ENCODE results near the gene FAM83F.

FAM83F gene

GRCh38 chr22:40039482-40040115 is 44.8 kb downstream of the FAM83F start:
- DNase-seq, result no peak

GRCh38 chr22:40040927-40041326 is 46.2 kb downstream of the FAM83F start:
- no peak for DNase-seq

- DNase-seq, result no peak
Measured at GRCh38 chr22:40041366-40042137, 46.8 kb downstream of the FAM83F start.

DNA sequence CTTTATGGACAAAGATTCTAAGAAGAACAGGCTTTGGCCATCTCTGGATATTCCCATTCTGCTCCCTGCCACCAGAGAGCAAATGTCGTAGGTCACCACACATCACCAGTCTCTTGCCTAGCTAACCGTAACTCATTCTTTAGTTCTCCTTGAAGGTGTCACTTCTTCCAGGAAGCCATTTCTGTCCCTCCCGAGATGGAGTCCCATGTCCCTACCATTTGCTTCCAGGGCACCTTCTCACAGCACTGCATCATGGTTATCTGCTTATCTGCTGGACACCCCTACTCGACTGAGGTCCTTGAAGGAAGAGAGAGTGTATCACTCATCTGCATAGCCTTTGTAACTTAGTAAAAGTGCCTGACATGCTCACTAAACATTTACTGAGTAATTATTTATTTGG is 47.6 kb downstream of the FAM83F start:
- DNase-seq, result no peak

GRCh38 chr22:40043081-40043480 is 48.3 kb downstream of the FAM83F start:
- no peak for DNase-seq

- no peak for DNase-seq
Measured at GRCh38 chr22:40043793-40044101, 49.0 kb downstream of the FAM83F start.

DNA sequence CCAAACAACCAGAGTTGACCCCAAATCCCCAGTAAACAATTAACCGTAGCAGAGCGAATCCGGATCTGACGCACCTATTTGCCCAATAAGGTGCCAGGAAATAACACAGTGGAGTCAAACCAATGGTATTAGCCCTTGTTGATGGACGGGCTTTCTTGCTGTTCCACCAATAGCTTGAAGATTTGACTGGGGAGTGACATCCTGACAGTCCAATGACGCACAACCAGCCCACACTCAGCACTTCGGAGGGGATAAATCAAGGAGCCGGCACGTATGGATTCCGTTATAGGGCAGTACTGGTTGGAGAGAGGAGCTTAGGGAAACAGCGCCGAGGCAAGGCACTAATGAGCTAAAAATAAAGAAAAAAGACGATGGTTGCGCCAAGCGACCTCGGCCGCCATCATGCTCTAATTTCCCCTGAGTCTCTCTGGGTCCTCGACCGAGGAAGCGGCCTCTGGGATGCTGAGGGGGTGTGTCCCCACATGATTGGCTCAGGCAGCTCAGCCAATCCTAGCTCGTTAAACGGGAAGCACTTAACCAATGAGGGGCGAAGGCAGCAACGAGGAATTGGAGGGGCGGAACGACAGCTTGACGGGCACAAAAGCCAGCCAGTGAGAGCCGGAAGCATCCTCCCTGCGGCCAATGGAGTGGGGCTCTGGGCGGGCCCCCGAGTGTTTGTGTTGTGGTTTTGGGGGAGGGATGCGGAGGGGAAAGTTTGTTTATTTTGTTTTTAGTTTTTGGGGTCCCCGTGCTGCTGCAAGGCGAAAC is 49.5 kb downstream of the FAM83F start:
- peak; percentile 96 for DNase-seq

GRCh38 chr22:40044870-40045834 is 50.4 kb downstream of the FAM83F start:
- DNase-seq, result peak; percentile 72

DNA sequence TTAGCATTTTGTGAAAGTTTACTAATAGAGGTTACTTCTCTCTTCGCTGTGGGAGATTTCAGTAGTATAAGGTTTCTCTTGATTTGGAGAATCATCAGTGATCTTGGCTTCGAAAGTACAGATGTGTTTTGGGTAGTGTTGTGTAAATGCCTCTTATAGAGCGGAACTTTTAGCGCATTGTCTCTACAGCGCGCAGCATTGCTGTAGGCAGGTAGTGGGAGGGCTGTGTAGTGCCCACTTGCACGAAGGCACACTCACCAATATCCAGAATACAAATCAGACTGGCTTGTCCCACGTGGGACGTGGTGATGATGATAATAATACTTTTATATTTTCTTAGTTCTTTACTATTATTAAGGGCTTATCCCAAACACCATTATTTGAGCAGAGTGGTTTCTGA is 51.4 kb downstream of the FAM83F start:
- no peak for DNase-seq

GRCh38 chr22:40050258-40050657 is 55.5 kb downstream of the FAM83F start:
- no peak for DNase-seq

DNA sequence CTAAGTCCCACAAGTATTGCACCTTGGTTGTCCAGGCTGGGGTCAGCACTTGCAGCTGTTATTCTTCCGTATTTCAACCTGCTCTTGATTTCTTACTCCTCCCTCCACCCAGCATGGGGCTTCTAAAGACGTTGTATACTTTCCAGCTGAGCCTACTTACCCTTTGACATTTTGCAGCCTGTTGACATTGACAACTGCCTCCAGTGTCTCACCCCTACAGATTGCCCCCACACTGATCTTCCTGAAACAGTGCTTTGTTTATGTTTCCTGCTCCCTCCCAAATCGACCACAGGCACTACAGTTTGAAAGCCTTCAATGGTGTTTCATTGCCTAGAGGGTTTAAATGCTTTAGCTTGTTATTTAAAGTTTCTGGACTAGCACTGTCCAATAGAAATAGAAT is 56.6 kb downstream of the FAM83F start:
- DNase-seq, result no peak

GRCh38 chr22:40053460-40053859 is 58.7 kb downstream of the FAM83F start:
- no peak for DNase-seq

GRCh38 chr22:40054486-40054885 is 59.7 kb downstream of the FAM83F start:
- no peak for DNase-seq

- no peak for DNase-seq
Measured at GRCh38 chr22:40055143-40055883, 60.6 kb downstream of the FAM83F start.

DNA sequence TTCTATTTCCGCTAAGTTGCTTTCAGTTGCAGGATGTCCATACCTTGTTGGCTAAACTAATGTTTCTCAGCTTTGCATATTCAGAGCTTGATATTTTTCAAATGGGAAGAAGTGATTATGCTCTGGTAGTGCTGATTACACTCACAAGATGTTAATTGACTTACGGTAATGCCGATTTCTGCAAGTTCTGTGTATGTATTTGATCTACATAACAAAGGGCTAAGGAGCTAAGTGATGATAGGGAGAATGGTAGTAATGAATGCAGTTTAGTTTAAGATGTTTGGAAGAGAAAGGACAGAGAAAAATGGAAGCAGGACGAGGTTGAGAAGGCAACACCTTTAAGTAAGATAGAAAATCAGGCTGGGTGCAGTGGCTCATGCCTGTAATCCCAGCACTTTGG is 61.4 kb downstream of the FAM83F start:
- no peak for DNase-seq

DNA sequence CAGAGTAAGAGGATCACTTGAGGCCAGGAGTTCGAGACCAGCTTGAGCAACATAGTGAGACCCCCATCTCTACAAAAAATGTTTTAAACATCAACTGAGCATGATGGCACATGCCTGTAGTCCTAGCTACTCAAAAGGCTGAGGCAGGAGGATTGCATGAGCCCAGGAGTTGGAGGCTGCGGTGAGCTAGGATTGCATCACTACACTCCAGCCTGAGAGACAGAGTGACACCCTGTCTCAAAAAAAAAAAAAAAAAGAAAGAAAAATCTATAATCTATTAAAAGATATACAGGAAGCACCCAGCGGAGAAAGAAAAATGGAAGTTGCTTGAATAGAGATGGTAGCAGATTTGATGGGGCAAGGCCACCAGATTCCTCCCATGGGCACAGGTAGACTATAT is 61.8 kb downstream of the FAM83F start:
- no peak for DNase-seq

DNA sequence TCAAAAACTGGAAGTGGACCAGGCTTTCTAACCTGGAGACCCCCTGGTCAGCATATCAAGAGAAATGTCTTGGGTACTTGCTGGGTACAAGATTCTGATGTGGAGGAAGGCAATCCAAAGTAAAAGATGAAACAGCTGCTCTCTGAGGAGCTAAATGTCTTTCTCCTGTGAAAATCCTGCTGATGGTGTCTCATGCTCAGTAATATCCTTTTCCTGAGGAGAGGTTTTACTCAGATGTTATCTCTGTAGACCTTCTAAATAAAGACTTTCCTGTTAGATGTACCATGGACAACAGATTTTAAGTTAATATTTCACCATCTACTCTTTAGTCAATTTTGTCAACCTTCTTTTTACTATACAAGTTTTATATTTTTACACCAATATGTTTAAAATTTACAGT is 62.9 kb downstream of the FAM83F start:
- no peak for DNase-seq

DNA sequence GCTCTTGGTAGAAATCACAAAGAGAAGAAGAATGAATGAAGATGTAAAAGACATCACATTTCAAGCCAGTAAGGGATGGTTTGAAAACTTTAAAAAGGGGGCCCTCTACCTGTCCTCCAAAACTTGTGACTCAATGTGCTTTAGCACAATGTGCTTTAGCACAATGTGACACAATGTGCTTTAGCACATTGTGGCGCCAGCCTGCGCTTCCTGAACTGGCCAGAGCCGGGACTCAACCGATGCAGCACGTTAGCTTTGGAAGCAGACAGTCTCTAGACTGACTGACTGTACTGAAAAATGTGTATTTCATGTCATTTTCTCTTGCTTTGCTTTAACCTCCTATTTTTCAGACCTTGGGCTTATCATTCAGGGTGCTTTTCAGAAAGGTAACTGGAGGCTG is 63.5 kb downstream of the FAM83F start:
- no peak for DNase-seq

- no peak for DNase-seq
Measured at GRCh38 chr22:40065981-40066380, 71.2 kb downstream of the FAM83F start.

- DNase-seq, result no peak
Measured at GRCh38 chr22:40067639-40068038, 72.9 kb downstream of the FAM83F start.

GRCh38 chr22:40070701-40071100 is 75.9 kb downstream of the FAM83F start:
- DNase-seq, result no peak

GRCh38 chr22:40071720-40072119 is 77.0 kb downstream of the FAM83F start:
- no peak for DNase-seq

All from T-helper 9 cell (primary cell).